HG02610 (cell line): ENCODE results near the gene XYLB.
"Not testable (repeated sequence)": the region's sequence is repeated elsewhere in the genome, so short reads cannot be mapped to it uniquely, and the experiment has no call there.

Experiments
- ATAC-seq: cut with Tn5 transposase; IDR thresholded peaks from one replicate; pipeline ENCODE4 v1.9.1; 2021; ENCODE audit warnings: mild to moderate bottlenecking, moderate library complexity; ENCODE audit not compliant: unreplicated experiment

Gene XYLB

GRCh38 chr3:38386992-38387750, 40.6 kb downstream of the XYLB start:
- ATAC-seq: no peak

- no peak for ATAC-seq
Measured at GRCh38 chr3:38387862-38388261, 41.3 kb downstream of the XYLB start.

GRCh38 chr3:38392604-38393163, 46.1 kb downstream of the XYLB start:
- ATAC-seq: no peak

GRCh38 chr3:38396239-38396638, 49.7 kb downstream of the XYLB start:
- ATAC-seq: no peak

GRCh38 chr3:38396861-38397260, 50.3 kb downstream of the XYLB start:
- ATAC-seq: no peak

- no peak for ATAC-seq
Measured at GRCh38 chr3:38397320-38397719, 50.7 kb downstream of the XYLB start.

GRCh38 chr3:38401246-38401962, 54.8 kb downstream of the XYLB start:
- ATAC-seq: no peak

- no peak for ATAC-seq
Measured at GRCh38 chr3:38404286-38404685, 57.7 kb downstream of the XYLB start.

- ATAC-seq: no peak
Measured at GRCh38 chr3:38411591-38411990, 65.0 kb downstream of the XYLB start.

GRCh38 chr3:38420758-38421157, 74.2 kb downstream of the XYLB start:
- not testable (repeated sequence) for ATAC-seq

GRCh38 chr3:38421679-38422336, 75.2 kb downstream of the XYLB start:
- ATAC-seq: no peak

GRCh38 chr3:38426798-38427426, 80.3 kb downstream of the XYLB start:
- ATAC-seq: not testable (repeated sequence)

- ATAC-seq: not testable (repeated sequence)
Measured at GRCh38 chr3:38432871-38433658, 86.5 kb downstream of the XYLB start.

- ATAC-seq: not testable (repeated sequence)
Measured at GRCh38 chr3:38433661-38434060, 87.1 kb downstream of the XYLB start.

- not testable (repeated sequence) for ATAC-seq
Measured at GRCh38 chr3:38438436-38439069, 92.0 kb downstream of the XYLB start.

- not testable (repeated sequence) for ATAC-seq
Measured at GRCh38 chr3:38443205-38443604, 96.6 kb downstream of the XYLB start.

GRCh38 chr3:38446085-38446686, 99.6 kb downstream of the XYLB start:
- ATAC-seq: no peak

- ATAC-seq: no peak
Measured at GRCh38 chr3:38446812-38447211, 100.2 kb downstream of the XYLB start.

- no peak for ATAC-seq
Measured at GRCh38 chr3:38450853-38451252, 104.3 kb downstream of the XYLB start.
